Measurements from ENCODE around the gene CR2.
"Not testable (repeated sequence)": the region's sequence is repeated elsewhere in the genome, so short reads cannot be mapped to it uniquely, and the experiment has no call there.

CR2 gene

GRCh38 chr1:207429963-207430362 lies 24.2 kb upstream of the CR2 start:
- H3K4me3 Mint-ChIP-seq, result no peak overlapping the region
- DNase-seq (no peak), ATAC-seq (no peak)
- no peaks in the 10 kb centered on the region for H3K4me1 Mint-ChIP-seq
- H3K27me3 Mint-ChIP-seq, result peaks cover 9% of the 10 kb centered on the region
- no peak overlapping the region for H3K27ac Mint-ChIP-seq
- no peaks in the 10 kb centered on the region for H3K9me3 Mint-ChIP-seq

- DNase-seq, result no peak
- H3K27me3 Mint-ChIP-seq, result peaks cover 9% of the 10 kb centered on the region
- H3K27ac Mint-ChIP-seq, result no peak overlapping the region
- H3K9me3 Mint-ChIP-seq, result no peaks in the 10 kb centered on the region
- peaks cover 3% of the 10 kb centered on the region for H3K4me1 Mint-ChIP-seq
- no peak overlapping the region for H3K4me3 Mint-ChIP-seq
- no peak for ATAC-seq
Observed at GRCh38 chr1:207430602-207431001, 23.5 kb upstream of the CR2 start.

GRCh38 chr1:207431508-207431907 lies 22.6 kb upstream of the CR2 start:
- no peak overlapping the region for H3K4me3 Mint-ChIP-seq
- H3K27me3 Mint-ChIP-seq, result peaks cover 9% of the 10 kb centered on the region
- no peaks in the 10 kb centered on the region for H3K9me3 Mint-ChIP-seq
- ATAC-seq, result no peak
- H3K4me1 Mint-ChIP-seq, result peaks cover 9% of the 10 kb centered on the region
- no peak for DNase-seq
- H3K27ac Mint-ChIP-seq, result no peak overlapping the region

GRCh38 chr1:207433435-207433834 lies 20.7 kb upstream of the CR2 start:
- Mint-ChIP-seq H3K27ac (no peak overlapping the region), H3K9me3 (no peaks in the 10 kb centered on the region), H3K27me3 (peaks cover 9% of the 10 kb centered on the region), H3K4me1 (peaks cover 9% of the 10 kb centered on the region), H3K4me3 (no peak overlapping the region)
- DNase-seq, result no peak
- ATAC-seq, result no peak

DNA sequence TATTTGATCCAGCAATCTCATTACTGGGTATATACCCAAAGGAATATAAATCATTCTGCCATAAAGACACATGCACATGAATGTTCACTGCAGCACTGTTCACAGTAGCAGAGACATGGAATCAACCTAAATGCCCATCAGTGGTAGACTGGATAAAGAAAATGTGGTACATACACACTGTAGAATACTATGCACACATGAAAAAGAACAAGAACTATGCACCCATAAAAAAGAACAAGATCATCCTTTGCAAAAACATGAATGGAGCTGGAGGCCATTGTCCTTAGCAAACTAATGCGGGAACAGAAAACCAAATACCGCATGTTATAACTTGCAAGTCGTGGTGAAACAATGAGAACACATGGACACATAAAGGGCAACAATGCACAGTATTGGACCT lies 17.4 kb upstream of the CR2 start:
- not testable (repeated sequence) for ATAC-seq, H3K4me1 Mint-ChIP-seq

DNA sequence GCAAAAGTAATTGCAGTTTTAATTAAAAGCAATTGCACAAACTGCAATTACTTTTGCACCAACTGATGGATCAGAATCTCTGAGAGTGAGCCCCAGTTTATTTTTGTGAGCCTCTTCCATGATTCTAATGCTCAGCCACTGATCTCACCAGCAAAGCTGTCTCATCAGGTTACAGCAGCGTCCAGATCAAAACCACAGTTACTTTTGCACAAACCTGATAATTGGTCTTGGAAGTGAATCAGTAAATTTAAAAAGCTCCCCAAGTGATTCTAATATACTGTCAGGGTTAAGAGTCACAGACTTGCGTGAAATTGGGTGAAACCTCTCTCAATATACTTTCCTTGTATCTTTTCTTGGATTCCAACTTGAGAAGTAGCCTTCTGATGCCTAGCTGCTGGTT lies 13.5 kb upstream of the CR2 start:
- Mint-ChIP-seq H3K4me1 (peaks cover 12% of the 10 kb centered on the region), H3K27ac (no peak overlapping the region), H3K9me3 (no peaks in the 10 kb centered on the region), H3K4me3 (no peak overlapping the region), H3K27me3 (no peaks in the 10 kb centered on the region)
- DNase-seq (no peak), ATAC-seq (no peak)

More for the DNA sequence above, 17.4 kb upstream of the CR2 start:
- H3K9me3 Mint-ChIP-seq, H3K4me3 Mint-ChIP-seq, H3K27me3 Mint-ChIP-seq, H3K27ac Mint-ChIP-seq, DNase-seq: not testable (repeated sequence)

- Mint-ChIP-seq H3K4me3 (no peak overlapping the region), H3K9me3 (no peaks in the 10 kb centered on the region), H3K4me1 (peaks cover 7% of the 10 kb centered on the region), H3K27me3 (peaks cover 1% of the 10 kb centered on the region), H3K27ac (no peak overlapping the region)
- ATAC-seq, result no peak
- DNase-seq, result no peak
Observed at GRCh38 chr1:207444514-207445217, 9.5 kb upstream of the CR2 start.

DNA sequence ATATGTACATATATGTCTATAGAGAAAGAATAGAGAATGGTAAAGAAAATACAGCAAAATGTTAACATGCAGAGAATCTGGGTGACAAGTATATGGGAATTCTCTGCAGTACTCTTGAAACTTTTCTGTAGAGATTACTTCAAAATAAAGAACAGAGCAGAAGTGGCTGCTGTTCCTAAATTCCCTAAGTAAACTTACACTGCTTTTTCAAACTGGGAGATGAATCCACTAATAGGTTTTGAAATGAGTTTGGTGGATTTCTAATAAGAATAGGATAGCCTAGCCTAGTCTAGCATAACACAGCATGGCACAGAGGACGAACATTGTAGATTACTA lies 450 bp upstream of the CR2 start:
- peaks cover 17% of the 10 kb centered on the region for H3K27me3 Mint-ChIP-seq
- no peaks in the 10 kb centered on the region for H3K4me1 Mint-ChIP-seq
- ATAC-seq, result no peak
- no peak for DNase-seq
- H3K9me3 Mint-ChIP-seq, result no peaks in the 10 kb centered on the region
- H3K27ac Mint-ChIP-seq, result no peak overlapping the region
- peak overlapping the region; percentile 63 to 73 for H3K4me3 Mint-ChIP-seq

DNA sequence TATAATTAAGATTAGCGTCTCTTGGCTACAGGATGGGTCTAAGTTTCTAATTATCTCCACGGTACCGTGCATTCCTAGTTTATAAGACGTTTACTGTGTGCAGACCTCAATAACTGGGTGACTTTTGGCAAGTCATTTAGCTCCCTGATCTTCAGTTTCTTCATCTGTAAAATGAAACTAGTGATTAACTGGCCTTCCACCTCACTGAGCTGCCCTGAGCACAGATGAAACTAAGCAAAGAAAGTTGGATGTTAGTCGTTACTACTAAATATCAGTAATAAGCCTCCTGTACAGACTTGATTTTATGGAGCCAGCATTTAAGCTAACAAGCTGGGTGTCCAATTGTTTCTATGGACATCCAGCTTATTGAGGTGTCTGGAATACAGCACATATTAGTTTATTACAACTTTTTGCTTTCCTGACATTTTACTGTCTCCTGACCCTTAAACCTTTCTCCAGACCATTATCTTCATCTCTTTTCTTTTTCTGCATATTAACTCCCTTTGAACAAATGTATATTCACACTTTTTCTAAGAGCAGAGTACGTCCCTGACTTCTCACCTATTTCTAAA lies 1.1 kb downstream of the CR2 start:
- H3K27ac Mint-ChIP-seq, result no peak overlapping the region
- H3K4me1 Mint-ChIP-seq, result peaks cover 5% of the 10 kb centered on the region
- peak overlapping the region; percentile 63 to 73 for H3K4me3 Mint-ChIP-seq
- ATAC-seq, result peak; percentile 44
- H3K9me3 Mint-ChIP-seq, result no peaks in the 10 kb centered on the region
- no peak for DNase-seq
- peaks cover 10% of the 10 kb centered on the region for H3K27me3 Mint-ChIP-seq

GRCh38 chr1:207458414-207458813 lies 4.3 kb downstream of the CR2 start:
- no peak overlapping the region for H3K4me3 Mint-ChIP-seq
- DNase-seq (no peak), ATAC-seq (no peak)
- H3K27ac Mint-ChIP-seq, result no peak overlapping the region
- no peaks in the 10 kb centered on the region for H3K27me3 Mint-ChIP-seq
- peaks cover 24% of the 10 kb centered on the region for H3K4me1 Mint-ChIP-seq
- H3K9me3 Mint-ChIP-seq, result no peaks in the 10 kb centered on the region

- no peak overlapping the region for H3K4me3 Mint-ChIP-seq
- no peaks in the 10 kb centered on the region for H3K27me3 Mint-ChIP-seq
- no peak overlapping the region for H3K27ac Mint-ChIP-seq
- no peaks in the 10 kb centered on the region for H3K9me3 Mint-ChIP-seq
- ATAC-seq (peak; percentile 37), DNase-seq (peak in 1 of 2 donors; percentile 10)
- peaks cover 30% of the 10 kb centered on the region for H3K4me1 Mint-ChIP-seq
Observed at GRCh38 chr1:207459008-207459407, 4.9 kb downstream of the CR2 start.

- H3K9me3 Mint-ChIP-seq, result no peaks in the 10 kb centered on the region
- no peaks in the 10 kb centered on the region for H3K27me3 Mint-ChIP-seq
- ATAC-seq (no peak), DNase-seq (no peak)
- peaks cover 38% of the 10 kb centered on the region for H3K4me1 Mint-ChIP-seq
- H3K27ac Mint-ChIP-seq, result no peak overlapping the region
- H3K4me3 Mint-ChIP-seq, result no peak overlapping the region
Observed at GRCh38 chr1:207461649-207462048, 7.5 kb downstream of the CR2 start.

DNA sequence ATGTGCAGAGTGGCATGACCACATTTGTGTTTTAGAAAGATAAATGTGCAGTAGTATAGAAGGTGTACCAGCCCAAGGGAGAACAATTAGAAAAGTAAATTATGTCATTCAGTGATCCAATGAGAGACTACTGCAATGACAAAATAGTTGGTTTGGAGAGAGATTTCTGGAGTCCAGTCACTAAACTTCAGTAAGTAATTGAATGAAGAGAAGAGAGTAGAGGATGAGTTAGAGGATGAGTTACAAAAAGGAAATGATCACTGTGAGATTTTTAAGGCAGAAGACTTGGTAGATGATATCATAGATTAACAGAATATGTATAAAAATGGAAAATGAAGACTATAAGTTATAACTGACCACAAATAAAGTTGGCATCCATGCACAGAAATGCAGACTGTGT lies 8.4 kb downstream of the CR2 start:
- H3K4me1 Mint-ChIP-seq, result peaks cover 42% of the 10 kb centered on the region
- H3K4me3 Mint-ChIP-seq, result no peak overlapping the region

DNA sequence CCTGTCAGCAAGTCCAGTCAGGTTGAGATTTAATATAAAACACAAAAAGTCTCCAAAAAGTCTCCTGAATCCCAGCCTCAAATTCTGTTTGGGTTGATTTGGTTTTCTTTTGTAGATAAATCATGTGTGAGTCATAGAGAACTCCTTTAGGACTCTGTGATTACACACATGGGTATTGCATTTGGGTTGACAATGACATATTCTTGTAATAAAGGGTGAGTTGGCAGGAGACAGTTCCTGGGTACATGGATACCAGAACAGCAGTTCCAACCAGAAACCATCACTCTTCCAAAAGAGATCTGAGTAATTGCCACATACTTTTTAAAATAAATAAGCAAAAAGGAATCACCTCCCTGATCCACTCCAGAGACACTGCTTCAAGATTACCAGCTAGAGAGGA lies 8.9 kb downstream of the CR2 start:
- DNase-seq, result no peak
- H3K4me1 Mint-ChIP-seq, result peaks cover 42% of the 10 kb centered on the region
- H3K9me3 Mint-ChIP-seq, result no peaks in the 10 kb centered on the region
- ATAC-seq, result peak; percentile 62
- H3K27ac Mint-ChIP-seq, result no peak overlapping the region
- H3K27me3 Mint-ChIP-seq, result no peaks in the 10 kb centered on the region
- H3K4me3 Mint-ChIP-seq, result no peak overlapping the region

More for the DNA sequence above, 8.4 kb downstream of the CR2 start:
- Mint-ChIP-seq H3K27me3 (no peaks in the 10 kb centered on the region), H3K9me3 (no peaks in the 10 kb centered on the region), H3K27ac (peak overlapping the region in 1 of 2 donors; percentile 2)
- ATAC-seq (no peak), DNase-seq (no peak)

GRCh38 chr1:207463571-207463970 lies 9.4 kb downstream of the CR2 start:
- ATAC-seq, result no peak
- H3K4me1 Mint-ChIP-seq, result peaks cover 42% of the 10 kb centered on the region
- H3K27ac Mint-ChIP-seq, result no peak overlapping the region
- H3K9me3 Mint-ChIP-seq, result no peaks in the 10 kb centered on the region
- no peak overlapping the region for H3K4me3 Mint-ChIP-seq
- no peaks in the 10 kb centered on the region for H3K27me3 Mint-ChIP-seq
- no peak for DNase-seq

- no peak overlapping the region for H3K4me3 Mint-ChIP-seq
- ATAC-seq (peak; percentile 88), DNase-seq (no peak)
- H3K4me1 Mint-ChIP-seq, result peaks cover 22% of the 10 kb centered on the region
- H3K27ac Mint-ChIP-seq, result peak overlapping the region in 1 of 2 donors; percentile 49
- H3K27me3 Mint-ChIP-seq, result no peaks in the 10 kb centered on the region
- H3K9me3 Mint-ChIP-seq, result no peaks in the 10 kb centered on the region
Observed at GRCh38 chr1:207470927-207471326, 16.8 kb downstream of the CR2 start.

DNA sequence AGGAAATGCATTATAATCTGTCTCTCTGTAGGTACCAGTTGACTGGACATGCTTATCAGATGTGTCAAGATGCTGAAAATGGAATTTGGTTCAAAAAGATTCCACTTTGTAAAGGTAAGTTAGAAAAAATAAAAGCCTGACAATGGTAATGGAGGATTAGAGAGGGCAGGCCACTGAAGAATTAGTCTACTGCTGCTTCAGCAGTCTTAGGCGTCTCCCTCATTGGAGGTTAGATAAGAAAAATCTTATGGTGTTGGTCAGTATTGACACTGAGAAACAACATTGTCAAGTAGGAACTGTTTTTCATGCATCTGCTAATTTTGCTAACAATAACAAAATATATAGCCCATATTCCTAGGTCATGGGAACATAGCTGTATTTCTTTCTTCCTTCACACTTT lies 20.1 kb downstream of the CR2 start:
- Mint-ChIP-seq H3K27me3 (no peaks in the 10 kb centered on the region), H3K9me3 (no peaks in the 10 kb centered on the region), H3K4me1 (peaks cover 16% of the 10 kb centered on the region), H3K27ac (no peak overlapping the region), H3K4me3 (no peak overlapping the region)
- DNase-seq, result no peak
- no peak for ATAC-seq
